SK-N-SH (cell line): Measurements from ENCODE around the gene PRC1. TPM values are rescaled to one million over a fixed set of nuclear protein-coding genes. Genes with fewer than 3 reads are reported as not detected.

ENCODE experiments used
- CTCF ChIA-PET: fragments of 300-600, 350-600 bp; formaldehyde crosslinking; extraction: SDS; loops from one replicate; lab custom pipeline; 2021; lab: Yijun Ruan, JAX
- POLR2A ChIA-PET: fragments of 350-600 bp; sonication (Branson Sonifier 250); formaldehyde crosslinking; extraction: SDS; loops from one replicate; lab custom pipeline; 2020; ENCODE audit warnings: antibody characterized with exemption, inconsistent platforms; lab: Yijun Ruan, JAX
- DNase-seq: peaks from one replicate; pipeline ENCODE4 v3.0.0; 2012
- H2AFZ ChIP-seq: fragments of 200-600 bp; sonication (generic); 2 replicates; pipeline ENCODE4 v1.8.1; 2016; ENCODE audit warnings: antibody characterized with exemption, mild to moderate bottlenecking, low read depth
- H3F3A ChIP-seq: fragments of 200-600 bp; sonication (generic); replicated peaks from 2 replicates; pipeline ENCODE3; 2016; ENCODE audit warnings: antibody characterized with exemption, mild to moderate bottlenecking; ENCODE audit not compliant: insufficient read depth
- H3K27ac ChIP-seq, 2 experiments: fragments of 200-500 bp in 1 of 2; fragments of 200-600 bp in 1 of 2; sonication (Bioruptor generic) in 1 of 2; sonication (generic), shearing (Covaris generic) in 1 of 2; 2 replicates each; pipeline versions ENCODE4 v1.5.1 to v1.6.1; 2014 to 2016; ENCODE audit warnings: low read depth in 2 of 2, inconsistent platforms in 1 of 2, low read length in 1 of 2, mild to moderate bottlenecking in 1 of 2, mixed read lengths in 1 of 2
- H3K27me3 ChIP-seq: fragments of 200-600 bp; sonication (generic), shearing (Covaris generic); 2 replicates; pipeline ENCODE4 v1.6.1; 2016; ENCODE audit warnings: mixed run types; ENCODE audit not compliant: insufficient read depth
- H3K36me3 ChIP-seq, 2 experiments: fragments of 200-500 bp in 1 of 2; fragments of 200-600 bp in 1 of 2; sonication (Bioruptor generic) in 1 of 2; sonication (generic) in 1 of 2; replicated peaks in 1 of 2; 2 replicates each; pipeline versions ENCODE3 to v1.5.1; 2014 to 2016; ENCODE audit warnings: low read length in 1 of 2, mild to moderate bottlenecking in 1 of 2; ENCODE audit not compliant: insufficient read depth in 2 of 2, control insufficient read depth in 1 of 2
- H3K4me1 ChIP-seq, 2 experiments: fragments of 200-500 bp in 1 of 2; fragments of 200-600 bp in 1 of 2; sonication (Bioruptor generic) in 1 of 2; sonication (generic), shearing (Covaris generic) in 1 of 2; 2 replicates each; pipeline versions ENCODE4 v1.5.1 to v1.6.1; 2014 to 2016; ENCODE audit warnings: low read depth in 1 of 2, low read length in 1 of 2, mixed run types in 1 of 2; ENCODE audit not compliant: insufficient read depth in 2 of 2, control insufficient read depth in 1 of 2
- H3K4me2 ChIP-seq: fragments of 200-600 bp; sonication (generic), shearing (Covaris generic); 2 replicates; pipeline ENCODE4 v1.6.1; 2017; ENCODE audit warnings: mixed run types
- H3K4me3 ChIP-seq, 2 experiments: fragments of 200-500 bp in 1 of 2; fragments of 200-600 bp in 1 of 2; sonication (Bioruptor generic) in 1 of 2; sonication (generic), shearing (Covaris generic) in 1 of 2; 2 replicates each; pipeline versions ENCODE4 v1.5.1 to v1.8.1; 2014 to 2016; ENCODE audit warnings: low read depth in 2 of 2, inconsistent platforms in 1 of 2, low read length in 1 of 2, mild to moderate bottlenecking in 1 of 2, mixed read lengths in 1 of 2, moderate library complexity in 1 of 2
- H3K79me2 ChIP-seq: fragments of 200-600 bp; sonication (generic); 2 replicates; pipeline ENCODE4 v1.8.1; 2017; ENCODE audit warnings: mild to moderate bottlenecking; ENCODE audit not compliant: insufficient read depth
- H3K9ac ChIP-seq: fragments of 200-600 bp; sonication (generic); 2 replicates; pipeline ENCODE4 v1.6.1; 2017; ENCODE audit warnings: mixed run types
- H3K9me2 ChIP-seq: fragments of 200-600 bp; sonication (generic); 2 replicates; pipeline ENCODE4 v1.6.1; 2017; ENCODE audit warnings: mixed run types
- H3K9me3 ChIP-seq: fragments of 200-600 bp; sonication (generic); 2 replicates; pipeline ENCODE4 v1.6.1; 2017; ENCODE audit warnings: mixed run types, mild to moderate bottlenecking, moderate library complexity
- H4K20me1 ChIP-seq: fragments of 200-600 bp; sonication (generic); 2 replicates; pipeline ENCODE4 v1.6.1; 2017; ENCODE audit warnings: mild to moderate bottlenecking, mixed run types; ENCODE audit not compliant: insufficient read depth
- ELF1 ChIP-seq: IDR thresholded peaks from 2 replicates; pipeline ENCODE4 v1.4.0; 2012
- FOXM1 ChIP-seq: IDR thresholded peaks from 2 replicates; pipeline ENCODE4 v1.4.0; 2012; ENCODE audit warnings: low read depth, mild to moderate bottlenecking
- GABPA ChIP-seq: IDR thresholded peaks from 2 replicates; pipeline ENCODE4 v1.4.0; 2012; ENCODE audit warnings: low read depth, mild to moderate bottlenecking
- MAX ChIP-seq: IDR thresholded peaks from 2 replicates; pipeline ENCODE4 v1.4.0; 2012; ENCODE audit warnings: low read depth
- NRF1 ChIP-seq: IDR thresholded peaks from 2 replicates; pipeline ENCODE4 v1.6.1; 2012; ENCODE audit warnings: low read depth, mild to moderate bottlenecking, low read length
- POLR2AphosphoS5 ChIP-seq: IDR thresholded peaks from 2 replicates; pipeline ENCODE4 v1.6.1; 2012; ENCODE audit warnings: low read depth, low read length
- SMC3 ChIP-seq: IDR thresholded peaks from 2 replicates; pipeline ENCODE4 v1.6.1; 2012; ENCODE audit warnings: low read depth, low read length, improper control_type of control experiment
- TAF1 ChIP-seq: IDR thresholded peaks from 2 replicates; pipeline ENCODE4 v1.6.1; 2012; ENCODE audit warnings: low read depth, mild to moderate bottlenecking, low read length, moderate library complexity, borderline replicate concordance
- TCF12 ChIP-seq: IDR thresholded peaks from 2 replicates; pipeline ENCODE4 v1.4.0; 2012
- USF2 ChIP-seq: fragments of 150-350 bp; IDR thresholded peaks from 2 replicates; pipeline ENCODE4 v1.6.1; 2017; ENCODE audit warnings: antibody characterized with exemption, low read length, low read depth, borderline replicate concordance
- YY1 ChIP-seq: IDR thresholded peaks from 2 replicates; pipeline ENCODE4 v1.4.0; 2012; ENCODE audit warnings: low read depth, mild to moderate bottlenecking
- WGBS: methylation state at CpG from one replicate; pipeline ENCODE4 v1.1.6; 2017; ENCODE audit warnings: low lambda C conversion rate; 5-methylcytosine and 5-hydroxymethylcytosine counted together
- polyA plus RNA-seq, 3 experiments: library from polyadenylated mRNA; depleted of rRNA; stranded (reverse); fragments of >200 nt; gene quantifications; 2 replicates each; pipeline ENCODE4 v1.2.3, GENCODE V29; 2012
- TF ChIP-seq, protein P1 (sequence below): IDR thresholded peaks from 2 replicates; pipeline ENCODE4 v1.4.0; 2012; ENCODE audit warnings: low read depth, borderline replicate concordance

PRC1 gene
- polyA plus RNA-seq, 1 of the 3 experiments (the other 2 are of a cell fraction): 125 TPM

DNA sequence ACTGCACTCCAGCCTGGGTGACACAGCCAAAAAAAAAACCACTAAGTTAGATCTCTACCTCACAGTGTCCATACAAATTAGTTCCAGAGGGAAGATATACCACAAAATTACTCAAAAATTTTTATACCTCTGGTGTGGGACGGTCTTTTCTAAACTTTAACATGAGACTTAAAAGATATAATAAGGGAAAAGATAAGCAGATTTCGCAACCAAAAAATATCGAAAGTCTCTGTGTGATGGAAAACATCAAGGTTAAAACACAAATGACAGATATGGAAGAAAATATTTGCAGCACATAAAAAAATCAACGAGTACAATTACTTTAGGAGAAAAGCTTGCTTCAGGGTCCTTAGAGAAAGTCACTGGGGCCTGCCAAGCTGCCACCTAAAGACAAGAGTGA lies 72.4 kb downstream of the PRC1 start:
- Histone ChIP-seq H3K9me3 (no peaks in the 10 kb centered on the region), H3K36me3 (peaks cover 7 to 37% of the 10 kb centered on the region in 2 experiments), H3K79me2 (no peaks in the 10 kb centered on the region), H3K4me2 (no peak overlapping the region), H3K27me3 (no peaks in the 10 kb centered on the region), H3K4me1 (no peaks in the 10 kb centered on the region), H3F3A (no peaks in the 10 kb centered on the region), H3K9me2 (no peaks in the 10 kb centered on the region), H4K20me1 (no peaks in the 10 kb centered on the region), H3K27ac (no peak overlapping the region), H3K9ac (no peak overlapping the region), H2AFZ (no peak overlapping the region), H3K4me3 (no peak overlapping the region)
- 94% methylated on average over 4 of the region's 4 CpGs for WGBS
- no peak for DNase-seq
- TF ChIP-seq TAF1: no peak
- TF ChIP-seq YY1: no peak
- TF ChIP-seq GABPA: no peak
- ChIA-PET POLR2A (no interaction called here), CTCF (interaction anchor here (2.1 to 4.0 kb wide), 3 partner anchors 12 to 36 kb away, joined by 6 to 46 read pairs (median 7); partner anchors contain the start of genes HDDC3, MAN2A2 and UNC45A)

DNA sequence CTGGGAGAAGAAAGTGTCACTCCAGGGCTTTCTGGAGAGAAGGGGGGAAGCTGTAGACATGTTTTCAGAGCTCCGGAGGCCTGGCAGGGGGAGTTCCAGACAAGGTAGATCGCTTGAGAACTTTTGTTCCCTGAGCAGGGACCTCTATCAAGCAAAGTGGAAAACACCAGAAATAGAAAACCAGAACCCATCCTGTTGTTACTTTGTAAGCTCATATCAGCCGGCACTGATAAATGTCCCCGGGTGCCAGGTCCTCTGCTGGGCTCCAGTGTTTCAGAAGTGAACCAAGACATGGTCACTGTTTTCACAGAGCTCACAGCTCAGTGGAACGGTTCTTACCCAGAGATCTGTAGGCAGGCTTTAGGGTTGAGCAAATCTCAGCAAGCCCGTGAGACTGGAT lies 75.5 kb downstream of the PRC1 start:
- H3K27ac ChIP-seq: no peak overlapping the region
- no peaks in the 10 kb centered on the region for H3K9me2 ChIP-seq
- H3K27me3 ChIP-seq: no peaks in the 10 kb centered on the region
- peaks cover 7 to 55% of the 10 kb centered on the region in 2 experiments for H3K36me3 ChIP-seq
- no peaks in the 10 kb centered on the region for H4K20me1 ChIP-seq
- H2AFZ ChIP-seq: no peak overlapping the region
- no peaks in the 10 kb centered on the region for H3K4me1 ChIP-seq
- no peak for TF ChIP-seq USF2
- TF ChIP-seq, protein P1, sequence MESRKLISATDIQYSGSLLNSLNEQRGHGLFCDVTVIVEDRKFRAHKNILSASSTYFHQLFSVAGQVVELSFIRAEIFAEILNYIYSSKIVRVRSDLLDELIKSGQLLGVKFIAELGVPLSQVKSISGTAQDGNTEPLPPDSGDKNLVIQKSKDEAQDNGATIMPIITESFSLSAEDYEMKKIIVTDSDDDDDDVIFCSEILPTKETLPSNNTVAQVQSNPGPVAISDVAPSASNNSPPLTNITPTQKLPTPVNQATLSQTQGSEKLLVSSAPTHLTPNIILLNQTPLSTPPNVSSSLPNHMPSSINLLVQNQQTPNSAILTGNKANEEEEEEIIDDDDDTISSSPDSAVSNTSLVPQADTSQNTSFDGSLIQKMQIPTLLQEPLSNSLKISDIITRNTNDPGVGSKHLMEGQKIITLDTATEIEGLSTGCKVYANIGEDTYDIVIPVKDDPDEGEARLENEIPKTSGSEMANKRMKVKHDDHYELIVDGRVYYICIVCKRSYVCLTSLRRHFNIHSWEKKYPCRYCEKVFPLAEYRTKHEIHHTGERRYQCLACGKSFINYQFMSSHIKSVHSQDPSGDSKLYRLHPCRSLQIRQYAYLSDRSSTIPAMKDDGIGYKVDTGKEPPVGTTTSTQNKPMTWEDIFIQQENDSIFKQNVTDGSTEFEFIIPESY: no peak
- TF ChIP-seq FOXM1: no peak
- TF ChIP-seq POLR2AphosphoS5: no peak
- no peak for TF ChIP-seq TAF1
- TF ChIP-seq ELF1: no peak
- TF ChIP-seq MAX: no peak
- TF ChIP-seq NRF1: no peak
- no peak for TF ChIP-seq TCF12
- TF ChIP-seq SMC3: no peak
- TF ChIP-seq, all 33 proteins: peak for 0
- Histone ChIP-seq H3K79me2 (no peaks in the 10 kb centered on the region), H3F3A (no peaks in the 10 kb centered on the region), H3K4me2 (no peak overlapping the region), H3K9me3 (no peaks in the 10 kb centered on the region), H3K9ac (no peak overlapping the region), H3K4me3 (no peak overlapping the region)
- no peak for DNase-seq
- ChIA-PET POLR2A (interaction anchor here (0.9 kb wide), 1 partner anchor 16 kb away, joined by 3 read pairs; the partner anchor contains the start of gene MAN2A2), CTCF (interaction anchor here (1.0 to 2.9 kb wide), 3 partner anchors 14 to 38 kb away, joined by 4 to 16 read pairs (median 4); partner anchors contain the start of genes HDDC3 and MAN2A2)
- WGBS: 95% methylated on average over 4 of the region's 6 CpGs
